GM12878 (cell line): ENCODE measurements around the gene S100A11. TPM values are rescaled to one million over a fixed set of nuclear protein-coding genes. Genes with fewer than 3 reads are reported as not detected.

Experiments
- ATAC-seq: fragments of 200-7000 bp; cut with Tn5 transposase; 3 replicates; pipeline ENCODE4 v1.9.1; 2020; ENCODE audit warnings: mild to moderate bottlenecking, moderate library complexity
- BruUV-seq: library from RNA; stranded (reverse); fragments of 400-500 nt; replicated peaks from 2 replicates; lab custom pipeline; 2021; lab: Mats Ljungman, UMichigan
- CTCF ChIA-PET: fragments of 300-600 bp; sonication (Branson Sonifier 250); formaldehyde crosslinking; extraction: SDS; loops from one replicate; lab custom pipeline; 2021; ENCODE audit warnings: inconsistent platforms; lab: Yijun Ruan, JAX
- POLR2A ChIA-PET: fragments of 350-600 bp; formaldehyde crosslinking; extraction: SDS; loops from one replicate; lab custom pipeline; 2021; ENCODE audit warnings: inconsistent platforms; lab: Charles Lee
- RAD21 ChIA-PET: fragments of 300-600 bp; sonication (Branson Sonifier 250); formaldehyde crosslinking; loops from one replicate; lab custom pipeline; 2023; ENCODE audit warnings: antibody characterized with exemption; ENCODE audit not compliant: unreplicated experiment; lab: Charles Lee
- SMC1A ChIA-PET: fragments of 300-600 bp; sonication (Branson Sonifier 250); formaldehyde crosslinking; loops from one replicate; lab custom pipeline; 2023; ENCODE audit not compliant: unreplicated experiment, uncharacterized antibody; lab: Charles Lee
- DNase-seq: peaks from one replicate; pipeline ENCODE4 v3.0.0-alpha.2; 2011; ENCODE audit warnings: low read depth, low spot score
- FAIRE-seq: peaks from 3 replicates; lab custom pipeline; 2011; peaks lifted over from hg19 to GRCh38; lab: Jason Lieb, UNC
- H2AFZ ChIP-seq: 2 replicates; pipeline ENCODE4 v1.6.0; 2011; ENCODE audit warnings: low read depth, low read length, control low read depth; ENCODE audit not compliant: control insufficient read depth
- H3K27ac ChIP-seq: 2 replicates; pipeline ENCODE4 v1.5.1; 2011; ENCODE audit warnings: control low read depth; ENCODE audit not compliant: control insufficient read depth, insufficient read depth
- H3K27me3 ChIP-seq, 2 experiments: replicated peaks in 1 of 2; 2 replicates each; pipeline versions ENCODE4 v1.6.0 to v1.6.1; 2011; ENCODE audit warnings: low read length in 1 of 2; ENCODE audit not compliant: control insufficient read depth in 2 of 2, insufficient read depth in 2 of 2
- H3K36me3 ChIP-seq, 2 experiments: 2 replicates each; pipeline ENCODE4 v1.5.1; 2011; ENCODE audit warnings: low read length in 1 of 2; ENCODE audit not compliant: control insufficient read depth in 2 of 2, insufficient read depth in 2 of 2
- H3K4me1 ChIP-seq: 2 replicates; pipeline ENCODE4 v1.6.1; 2011; ENCODE audit warnings: mild to moderate bottlenecking, low read length, moderate library complexity, mixed read lengths; ENCODE audit not compliant: control insufficient read depth, insufficient read depth
- H3K4me2 ChIP-seq: 2 replicates; pipeline ENCODE4 v1.6.0; 2011; ENCODE audit warnings: control low read depth; ENCODE audit not compliant: control insufficient read depth, insufficient read depth
- H3K4me3 ChIP-seq: fragments of 200-600 bp; sonication (generic); 2 replicates; pipeline ENCODE4 v1.5.1; 2016
- H3K79me2 ChIP-seq: 2 replicates; pipeline ENCODE4 v1.6.0; 2011; ENCODE audit warnings: low read length; ENCODE audit not compliant: control insufficient read depth, insufficient read depth
- H3K9ac ChIP-seq: 2 replicates; pipeline ENCODE4 v1.8.0; 2011; ENCODE audit warnings: low read length, control low read depth, mixed read lengths; ENCODE audit not compliant: control insufficient read depth, insufficient read depth
- H3K9me3 ChIP-seq: replicated peaks from 3 replicates; pipeline ENCODE4 v1.5.1; 2011; ENCODE audit warnings: mild to moderate bottlenecking, low read length; ENCODE audit not compliant: control insufficient read depth, insufficient read depth
- H4K20me1 ChIP-seq: 2 replicates; pipeline ENCODE4 v1.6.0; 2011; ENCODE audit not compliant: control insufficient read depth, insufficient read depth
- BCL11A ChIP-seq: IDR thresholded peaks from 2 replicates; pipeline ENCODE4 v1.6.1; 2011; ENCODE audit warnings: low read depth, low read length
- BCLAF1 ChIP-seq: fragments of 450-650 bp; IDR thresholded peaks from 2 replicates; pipeline ENCODE4 v1.6.1; 2017; ENCODE audit warnings: antibody characterized with exemption, mild to moderate bottlenecking, moderate library complexity
- DPF2 ChIP-seq: fragments of 450-650 bp; IDR thresholded peaks from 2 replicates; pipeline ENCODE4 v1.6.1; 2017; ENCODE audit warnings: mild to moderate bottlenecking
- GABPA ChIP-seq: IDR thresholded peaks from 2 replicates; pipeline ENCODE4 v1.6.1; 2014; ENCODE audit warnings: antibody characterized with exemption, low read depth, mild to moderate bottlenecking, inconsistent platforms
- HDAC6 ChIP-seq: fragments of 200-600 bp; sonication (generic); IDR thresholded peaks from one replicate; pipeline ENCODE4 v1.8.0; 2017; ENCODE audit warnings: antibody characterized with exemption; ENCODE audit not compliant: unreplicated experiment
- HDGF ChIP-seq: fragments of 450-650 bp; IDR thresholded peaks from 2 replicates; pipeline ENCODE4 v1.6.1; 2016; ENCODE audit warnings: antibody characterized with exemption
- NBN ChIP-seq: fragments of 450-650 bp; IDR thresholded peaks from 2 replicates; pipeline ENCODE4 v1.6.1; 2016
- PAX5 ChIP-seq: IDR thresholded peaks from 2 replicates; pipeline ENCODE4 v1.6.1; 2011; ENCODE audit warnings: low read depth, low read length, borderline replicate concordance
- SKIL ChIP-seq: fragments of 450-650 bp; IDR thresholded peaks from 2 replicates; pipeline ENCODE4 v1.6.1; 2017; ENCODE audit warnings: mild to moderate bottlenecking, low read depth, inconsistent platforms; ENCODE audit not compliant: poor library complexity, severe bottlenecking
- SUZ12 ChIP-seq: fragments of 200-600 bp; sonication (generic); IDR thresholded peaks from one replicate; pipeline ENCODE4 v1.6.1; 2018; ENCODE audit warnings: antibody characterized with exemption, mild to moderate bottlenecking; ENCODE audit not compliant: unreplicated experiment
- TARDBP ChIP-seq: IDR thresholded peaks from 2 replicates; pipeline ENCODE4 v1.6.1; 2016; ENCODE audit warnings: borderline replicate concordance
- TCF3 ChIP-seq: IDR thresholded peaks from 2 replicates; pipeline ENCODE4 v1.6.1; 2012; ENCODE audit warnings: low read depth, mild to moderate bottlenecking, low read length, borderline replicate concordance; ENCODE audit not compliant: insufficient read depth
- ZNF217 ChIP-seq: fragments of 450-650 bp; IDR thresholded peaks from 2 replicates; pipeline ENCODE4 v1.6.1; 2017; ENCODE audit warnings: antibody characterized with exemption, mild to moderate bottlenecking
- WGBS: methylation state at CpG from one replicate; pipeline ENCODE4 v1.1.6; 2016; ENCODE audit warnings: low lambda C conversion rate; ENCODE audit not compliant: insufficient replicate concordance, insufficient coverage; ENCODE audit errors: missing lambda C conversion rate; 5-methylcytosine and 5-hydroxymethylcytosine counted together
- in situ Hi-C: fragments of 300-500 bp; cut with MboI; formaldehyde crosslinking; loops from 9 replicates; pipeline ENCODE4 v1.14.3; 2018; ENCODE audit warnings: mixed read lengths
- intact Hi-C: fragments of 100-400 bp; cut with micrococcal nuclease; formaldehyde crosslinking; loops from one replicate; pipeline ENCODE4 v1.14.2; 2022; ENCODE audit not compliant: unreplicated experiment
- polyA plus RNA-seq, 11 experiments: library from polyadenylated mRNA; depleted of rRNA in 4 of 11; unstranded in 6 of 11; stranded (reverse) in 5 of 11; fragments of >200 nt; fragmentation: Nextera tagmentation in 4 of 11; fragmentation: Illumina TruSeq in 1 of 11; extraction: Ambion mirVana in 4 of 11; extraction: Trizol in 1 of 11; gene quantifications; 1 replicate in 1 of 11; 2 replicates in 10 of 11; pipeline versions ENCODE4 v1.2.1 to v1.2.3, GENCODE V29; 2011 to 2016; ENCODE audit warnings: inconsistent platforms in 2 of 11, missing spikeins in 2 of 11, low read depth in 1 of 11
- total RNA-seq, 4 experiments: library from RNA; depleted of rRNA in 3 of 4; stranded (reverse); fragments of >200 nt in 3 of 4; fragmentation: Illumina TruSeq in 1 of 4; extraction: Trizol in 1 of 4; gene quantifications; 2 replicates each; pipeline versions ENCODE4 v1.2.1 to v1.2.3, GENCODE V29; 2013 to 2021
- TF ChIP-seq, protein P1 (sequence below): fragments of 150-350 bp; IDR thresholded peaks from 2 replicates; pipeline ENCODE4 v1.6.1; 2014; ENCODE audit warnings: mild to moderate bottlenecking, low read depth, low read length
- TF ChIP-seq, protein P2 (sequence below): fragments of 450-650 bp; IDR thresholded peaks from 2 replicates; pipeline ENCODE4 v1.6.1; 2016; ENCODE audit warnings: mild to moderate bottlenecking

The S100A11 gene
- total and polyA plus RNA-seq, 10 of the 15 experiments (the other 5 are each of a cell fraction or from before 2014, with no cell fraction given) = 9.0 to 134 (median 62.7) TPM

- no peak for ATAC-seq
Measured at GRCh38 chr1:151991663-151992302, 45.0 kb downstream of the S100A11 start.

More at GRCh38 chr1:151991663-151992302, 45.0 kb downstream of the S100A11 start:
- no peak overlapping the region for H2AFZ ChIP-seq
- ChIA-PET POLR2A (no interaction called here), SMC1A (interaction anchor here (0.7 kb wide), 1 partner anchor 110 kb away, joined by 3 read pairs; no protein-coding TSS in a partner anchor), RAD21 (no interaction called here), CTCF (interaction anchor here (0.8 to 2.1 kb wide), 4 partner anchors 10 to 57 kb away, joined by 4 to 11 read pairs (median 4); no protein-coding TSS in a partner anchor)
- H3K4me2 ChIP-seq = no peak overlapping the region
- no peak overlapping the region for H3K4me3 ChIP-seq
- no peak overlapping the region for H3K27ac ChIP-seq
- H3K27me3 ChIP-seq = peaks cover 17 to 37% of the 10 kb centered on the region in 2 experiments
- WGBS = 65% methylated on average over 6 of the region's 6 CpGs
- no peaks in the 10 kb centered on the region for H3K79me2 ChIP-seq
- H3K9me3 ChIP-seq = no peaks in the 10 kb centered on the region
- intact Hi-C loops = no loop called here
- no peaks in the 10 kb centered on the region for H3K36me3 ChIP-seq
- no peak for TF ChIP-seq ZNF217
- TF ChIP-seq TCF3 = no peak
- TF ChIP-seq NBN = no peak
- no peak for TF ChIP-seq SKIL
- no peak for TF ChIP-seq SUZ12
- TF ChIP-seq TARDBP = no peak
- TF ChIP-seq HDAC6 = no peak
- no peak for TF ChIP-seq BCLAF1
- no peak for TF ChIP-seq PAX5
- TF ChIP-seq HDGF = no peak
- TF ChIP-seq DPF2 = no peak
- no peak for TF ChIP-seq BCL11A
- no peak for TF ChIP-seq GABPA
- TF ChIP-seq, protein P1, sequence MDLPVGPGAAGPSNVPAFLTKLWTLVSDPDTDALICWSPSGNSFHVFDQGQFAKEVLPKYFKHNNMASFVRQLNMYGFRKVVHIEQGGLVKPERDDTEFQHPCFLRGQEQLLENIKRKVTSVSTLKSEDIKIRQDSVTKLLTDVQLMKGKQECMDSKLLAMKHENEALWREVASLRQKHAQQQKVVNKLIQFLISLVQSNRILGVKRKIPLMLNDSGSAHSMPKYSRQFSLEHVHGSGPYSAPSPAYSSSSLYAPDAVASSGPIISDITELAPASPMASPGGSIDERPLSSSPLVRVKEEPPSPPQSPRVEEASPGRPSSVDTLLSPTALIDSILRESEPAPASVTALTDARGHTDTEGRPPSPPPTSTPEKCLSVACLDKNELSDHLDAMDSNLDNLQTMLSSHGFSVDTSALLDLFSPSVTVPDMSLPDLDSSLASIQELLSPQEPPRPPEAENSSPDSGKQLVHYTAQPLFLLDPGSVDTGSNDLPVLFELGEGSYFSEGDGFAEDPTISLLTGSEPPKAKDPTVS = no peak
- TF ChIP-seq, protein P2, sequence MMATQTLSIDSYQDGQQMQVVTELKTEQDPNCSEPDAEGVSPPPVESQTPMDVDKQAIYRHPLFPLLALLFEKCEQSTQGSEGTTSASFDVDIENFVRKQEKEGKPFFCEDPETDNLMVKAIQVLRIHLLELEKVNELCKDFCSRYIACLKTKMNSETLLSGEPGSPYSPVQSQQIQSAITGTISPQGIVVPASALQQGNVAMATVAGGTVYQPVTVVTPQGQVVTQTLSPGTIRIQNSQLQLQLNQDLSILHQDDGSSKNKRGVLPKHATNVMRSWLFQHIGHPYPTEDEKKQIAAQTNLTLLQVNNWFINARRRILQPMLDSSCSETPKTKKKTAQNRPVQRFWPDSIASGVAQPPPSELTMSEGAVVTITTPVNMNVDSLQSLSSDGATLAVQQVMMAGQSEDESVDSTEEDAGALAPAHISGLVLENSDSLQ = no peak
- H3K9ac ChIP-seq = no peak overlapping the region
- no peak for FAIRE-seq
- peaks cover 11% of the 10 kb centered on the region; the same call in 1 of the 2 replicates for H3K4me1 ChIP-seq
- in situ Hi-C loops = no loop called here
- no peak for DNase-seq
- BruUV-seq = no TSS peak
- no peaks in the 10 kb centered on the region for H4K20me1 ChIP-seq
